Islet precursor cell (in vitro differentiated cells): ENCODE measurements around the gene CAP2.

Experiments
- DNase-seq: peaks from one replicate; pipeline ENCODE4 v3.0.0-alpha.2; 2018

Gene CAP2

DNA sequence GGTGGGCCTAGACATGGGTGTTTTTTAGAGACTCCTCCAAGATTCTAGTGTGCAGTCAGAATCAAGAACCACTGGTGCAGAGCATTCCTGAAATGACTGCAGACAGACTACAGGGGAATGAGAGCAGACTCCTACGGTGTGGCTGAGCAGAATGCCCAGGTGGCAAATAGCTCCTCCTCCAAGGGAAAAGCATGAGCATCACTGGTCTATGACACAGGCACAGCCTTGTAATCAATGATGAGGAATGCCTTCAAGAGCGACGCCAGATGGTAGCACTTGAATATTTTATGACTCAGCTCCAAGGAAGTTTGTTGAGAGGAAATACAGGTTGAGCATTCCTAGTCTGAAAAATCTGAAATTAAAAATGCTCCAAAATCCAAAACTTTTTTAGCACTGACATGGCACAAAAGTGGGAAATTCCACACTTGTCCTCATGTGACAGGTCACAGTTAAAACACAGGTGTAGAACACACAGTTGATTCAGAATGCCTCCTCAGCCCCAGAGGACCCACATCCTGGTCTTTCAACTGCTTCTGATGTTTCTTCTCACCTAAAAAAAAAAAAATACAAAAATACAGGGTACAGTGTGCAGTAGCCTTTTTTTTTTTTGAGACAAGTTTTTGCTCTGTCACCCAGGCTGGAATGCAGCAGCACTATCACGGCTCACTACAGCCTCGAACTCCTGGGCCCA lies 196.2 kb downstream of the CAP2 start:
- DNase-seq = peak; percentile 91

DNA sequence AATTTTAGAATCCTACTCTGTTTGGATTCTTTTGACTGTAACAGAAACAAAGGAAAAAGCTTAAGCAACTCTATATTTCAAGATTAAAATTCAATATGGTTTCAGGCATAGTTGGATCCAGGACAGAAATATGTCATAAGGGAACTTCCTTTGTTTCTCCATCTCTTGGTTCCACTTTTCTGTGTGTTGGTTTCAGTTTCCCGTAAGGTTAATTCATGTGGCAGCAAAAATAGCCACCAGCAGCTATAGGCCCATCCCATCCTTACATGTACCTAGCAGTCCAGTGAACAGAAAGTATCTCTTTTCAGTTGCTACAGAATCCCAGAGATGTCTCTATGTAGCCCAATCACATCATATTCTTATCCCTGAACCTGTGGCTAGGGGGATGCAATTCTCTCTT lies 197.9 kb downstream of the CAP2 start:
- DNase-seq = no peak

DNA sequence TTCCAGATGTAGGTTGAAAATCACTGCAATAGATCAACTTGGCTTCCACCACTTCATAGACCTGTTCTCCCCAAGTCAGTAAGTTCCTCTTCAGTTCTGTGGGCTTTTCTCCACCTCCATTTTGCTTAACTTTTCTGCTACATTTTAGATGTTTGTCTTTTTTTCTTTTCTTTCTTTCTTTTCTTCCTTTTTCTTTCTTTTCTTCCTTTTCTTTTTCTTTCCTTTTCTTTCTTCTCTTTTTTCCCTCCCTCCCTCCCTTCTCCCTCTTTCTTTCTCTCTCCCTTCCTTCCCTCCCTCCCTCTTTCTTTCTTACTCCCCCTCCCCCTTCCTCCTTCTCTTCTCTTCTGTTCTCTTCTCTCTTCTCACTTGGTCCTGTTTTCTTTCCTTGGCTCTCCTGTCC lies 199.9 kb downstream of the CAP2 start:
- DNase-seq = no peak

DNA sequence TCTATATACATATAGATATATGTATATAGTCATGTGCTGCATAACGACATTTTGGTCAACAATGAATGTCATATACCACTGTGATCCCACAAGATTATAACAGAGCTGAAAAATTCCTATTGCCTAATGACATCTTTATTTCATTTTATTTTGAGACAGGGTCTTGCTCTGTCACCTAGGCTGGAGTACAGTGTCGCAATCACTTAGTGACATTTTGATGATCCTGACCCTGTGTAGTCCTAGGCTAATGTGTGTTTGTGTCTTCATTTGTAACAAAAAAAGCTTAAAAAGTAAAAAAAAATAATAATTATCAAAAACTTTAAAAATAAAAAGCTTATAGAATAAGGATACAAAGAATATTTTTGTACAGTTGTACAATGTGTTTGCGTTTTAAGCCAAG lies 202.7 kb downstream of the CAP2 start:
- DNase-seq = no peak

DNA sequence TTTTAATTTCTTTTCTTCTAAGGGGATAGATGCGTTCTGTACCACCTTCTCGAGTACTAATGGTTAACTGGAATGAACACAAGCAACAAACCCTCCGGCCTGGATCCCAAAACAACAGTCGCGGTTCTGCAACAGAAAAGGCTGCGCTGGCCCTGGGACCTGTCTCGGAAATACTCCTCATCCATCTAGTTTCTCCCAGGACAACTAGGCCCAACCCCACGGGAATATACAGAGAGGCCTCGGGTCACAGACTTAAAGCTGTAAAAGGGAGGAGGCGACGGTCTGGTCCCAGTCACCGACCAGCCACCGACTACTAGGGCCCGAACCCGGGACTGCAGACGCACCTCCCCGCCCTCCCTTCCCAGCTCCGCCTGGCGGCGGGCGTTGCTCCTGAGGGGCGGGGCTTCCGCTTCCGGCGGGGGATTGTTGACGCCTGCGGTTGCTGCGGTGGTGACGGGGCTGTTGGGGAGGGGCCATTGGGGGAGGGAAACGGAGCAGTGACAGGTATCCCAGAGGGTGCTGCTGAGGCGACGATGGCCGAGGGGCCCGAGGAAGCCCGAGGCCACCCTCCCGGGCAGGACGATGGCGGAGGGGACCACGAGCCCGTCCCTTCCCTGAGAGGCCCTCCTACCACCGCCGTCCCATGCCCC lies 206.6 kb downstream of the CAP2 start, which contains the start of gene FAM8A1:
TSS of gene FAM8A1 (plus strand) at position 426 of the 650 bp plus-strand sequence. CDS start at position 534, 108 bp downstream.
- DNase-seq = peak; percentile 97

DNA sequence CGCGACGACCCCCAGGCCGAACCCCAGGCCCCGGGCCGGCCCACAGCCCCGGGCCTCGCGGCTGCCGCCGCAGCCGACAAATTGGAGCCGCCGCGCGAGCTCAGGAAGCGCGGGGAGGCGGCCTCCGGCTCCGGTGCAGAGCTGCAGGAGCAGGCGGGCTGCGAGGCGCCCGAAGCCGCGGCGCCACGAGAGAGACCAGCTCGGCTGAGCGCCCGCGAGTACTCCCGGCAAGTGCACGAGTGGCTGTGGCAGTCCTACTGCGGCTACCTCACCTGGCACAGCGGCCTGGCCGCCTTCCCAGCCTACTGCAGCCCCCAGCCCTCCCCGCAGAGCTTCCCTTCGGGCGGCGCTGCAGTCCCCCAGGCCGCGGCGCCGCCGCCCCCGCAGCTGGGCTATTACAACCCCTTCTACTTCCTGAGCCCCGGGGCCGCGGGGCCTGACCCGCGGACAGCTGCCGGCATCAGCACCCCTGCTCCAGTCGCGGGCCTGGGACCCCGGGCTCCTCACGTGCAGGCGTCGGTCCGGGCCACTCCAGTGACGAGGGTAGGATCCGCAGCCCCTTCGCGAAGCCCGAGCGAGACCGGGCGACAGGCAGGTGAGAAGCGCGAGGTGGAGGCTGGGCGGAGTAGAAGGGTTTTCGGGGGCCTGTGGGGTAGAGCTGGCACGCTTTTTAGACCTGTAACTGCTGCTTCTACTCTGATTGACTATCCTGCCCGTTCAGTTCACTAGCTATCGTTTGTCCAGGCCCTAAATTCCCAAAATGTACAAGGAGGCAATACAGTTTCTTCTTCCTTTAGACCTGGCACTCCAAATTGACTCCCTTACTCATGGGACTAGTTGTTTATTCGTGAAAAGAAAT lies 207.4 kb downstream of the CAP2 start:
- DNase-seq = peak; percentile 77

DNA sequence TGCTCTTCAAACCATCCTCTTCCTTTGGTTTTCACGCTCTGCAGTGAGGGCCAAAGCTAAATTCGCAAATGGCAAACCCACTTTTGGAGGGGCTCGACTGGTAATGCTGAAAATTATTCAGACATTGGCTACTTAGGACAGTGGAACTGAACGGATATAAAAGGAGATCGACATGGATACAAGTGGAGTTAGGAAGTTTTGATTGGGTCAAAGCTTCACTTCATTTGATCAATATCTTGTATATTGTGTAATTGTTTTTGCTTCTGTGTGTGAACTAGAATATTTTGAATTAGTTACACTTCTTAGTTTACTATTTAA lies 207.9 kb downstream of the CAP2 start:
- DNase-seq = no peak

DNA sequence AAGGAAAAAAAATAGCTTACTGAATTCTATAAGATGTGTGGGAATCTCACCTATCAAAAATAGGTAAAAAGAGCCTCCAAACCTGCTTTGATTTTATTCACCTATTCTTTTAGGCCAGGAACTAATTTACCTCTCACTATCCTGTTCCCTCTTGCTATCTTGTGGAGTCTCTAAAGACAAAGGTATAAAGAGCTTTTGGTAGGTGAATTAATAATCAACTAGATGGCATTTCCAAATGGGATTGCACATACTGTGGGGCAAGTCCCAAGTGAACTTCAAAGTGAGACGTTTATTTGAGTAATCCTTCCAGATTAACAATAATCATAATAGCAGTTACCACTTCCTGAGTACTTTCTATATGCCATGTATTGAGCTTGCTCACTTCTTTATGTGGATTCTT lies 209.5 kb downstream of the CAP2 start:
- DNase-seq = no peak

DNA sequence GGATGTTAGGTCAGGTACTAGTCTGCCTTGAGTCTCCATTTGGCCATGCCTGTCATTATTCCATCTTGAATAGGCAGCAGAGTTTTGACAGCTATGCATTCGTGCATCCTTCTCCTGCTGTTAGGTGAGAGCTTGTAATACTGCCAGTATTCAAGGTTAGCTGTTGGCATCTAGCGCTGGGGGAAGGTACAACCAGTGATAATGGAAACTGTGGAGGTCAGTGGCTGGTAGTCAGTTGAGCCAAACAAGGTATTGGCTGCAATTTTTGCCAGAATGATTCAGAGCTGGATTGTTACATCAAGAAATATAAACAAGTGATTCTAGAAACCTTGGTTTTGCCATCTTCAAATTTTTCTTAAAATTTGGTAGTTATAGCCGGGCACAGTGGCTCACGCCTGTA lies 213.2 kb downstream of the CAP2 start:
- DNase-seq = no peak
